Activated naive CD4-positive, alpha-beta T cell (primary cell): ENCODE results near the gene NT5C3A.
"Not testable (repeated sequence)": the region's sequence is repeated elsewhere in the genome, so short reads cannot be mapped to it uniquely, and the experiment has no call there.

Experiments used
- DNase-seq, 4 experiments: peaks; one replicate each; lab custom pipeline; 2025; lab: John Stamatoyannopoulos, UW

Gene NT5C3A

DNA sequence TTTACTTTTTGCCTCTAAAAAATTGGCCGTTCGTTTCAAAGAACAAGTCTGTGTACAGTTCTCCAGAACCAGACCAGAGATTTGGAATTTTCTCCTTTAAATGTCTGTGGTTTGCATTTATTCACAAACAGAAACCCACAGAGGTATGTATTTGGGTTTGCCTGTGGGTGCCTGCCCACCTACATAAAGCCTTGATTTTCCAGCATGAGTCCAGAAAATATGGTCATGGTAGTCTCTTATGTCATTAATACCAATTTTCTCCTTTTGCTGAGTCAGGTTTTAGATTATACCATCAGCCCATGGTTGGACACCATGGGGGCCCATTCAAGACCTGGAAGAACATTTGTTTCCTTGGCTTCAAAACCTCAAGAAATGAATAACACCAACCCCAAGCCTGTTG, 82.7 kb downstream of the NT5C3A start:
- DNase-seq, result not testable (repeated sequence)

DNA sequence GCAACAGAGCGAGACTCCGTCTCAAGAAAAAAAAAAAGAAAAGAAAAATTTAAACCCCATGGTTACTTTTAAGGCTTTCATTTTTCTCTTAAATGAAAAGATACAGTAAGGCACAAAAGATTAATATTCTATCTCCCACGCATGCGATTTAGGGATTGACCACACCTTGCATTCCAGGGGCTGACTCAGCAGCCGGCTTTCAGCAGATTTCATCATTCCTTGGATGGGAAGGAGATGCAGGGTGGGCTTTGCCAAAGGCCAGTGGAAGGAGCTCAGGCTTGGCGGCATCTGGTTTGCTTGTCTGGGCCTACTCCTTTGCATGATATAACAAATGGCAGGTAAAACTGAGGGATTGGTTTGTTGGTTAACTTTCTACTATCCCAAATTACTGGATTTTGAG, 83.3 kb downstream of the NT5C3A start:
- DNase-seq, result not testable (repeated sequence)

DNA sequence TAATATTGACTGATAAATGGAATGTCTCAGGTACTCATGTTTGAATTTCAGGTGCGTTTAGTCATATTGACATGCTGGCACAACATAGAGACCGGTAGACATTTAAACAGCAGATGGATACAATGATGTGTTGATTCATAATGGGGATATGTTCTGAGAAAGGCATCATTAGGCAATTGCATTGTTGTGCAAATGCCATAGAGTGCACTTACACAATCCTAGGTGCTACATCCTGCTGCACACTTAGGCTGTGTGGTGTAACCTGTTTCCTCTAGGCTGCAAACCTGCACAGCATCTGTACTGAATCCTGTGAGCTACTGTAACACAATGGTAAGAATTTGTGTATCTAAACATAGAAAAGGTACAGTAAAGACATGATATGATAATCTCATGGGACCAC, 85.4 kb downstream of the NT5C3A start:
- DNase-seq, result not testable (repeated sequence)

DNA sequence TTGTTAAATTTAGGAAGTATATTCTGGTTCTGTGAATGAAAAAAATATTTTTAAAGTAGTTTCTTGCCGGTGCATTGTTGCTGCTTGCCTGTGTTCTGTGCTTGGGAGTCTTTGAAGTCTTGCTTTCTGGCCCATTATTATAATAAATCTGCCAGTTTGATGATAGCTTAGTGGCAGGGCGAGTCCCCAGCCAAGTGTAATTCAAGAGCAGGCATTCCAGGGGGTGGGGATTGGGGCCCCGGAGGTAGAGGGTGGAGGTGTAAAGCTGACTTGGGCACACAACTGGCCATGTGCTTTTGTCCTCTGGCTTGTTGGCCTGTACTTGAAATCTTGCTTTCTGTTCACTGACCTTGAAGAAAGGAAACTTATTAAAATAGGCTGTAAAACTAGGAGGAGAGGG, 90.6 kb downstream of the NT5C3A start:
- DNase-seq, result not testable (repeated sequence)

DNA sequence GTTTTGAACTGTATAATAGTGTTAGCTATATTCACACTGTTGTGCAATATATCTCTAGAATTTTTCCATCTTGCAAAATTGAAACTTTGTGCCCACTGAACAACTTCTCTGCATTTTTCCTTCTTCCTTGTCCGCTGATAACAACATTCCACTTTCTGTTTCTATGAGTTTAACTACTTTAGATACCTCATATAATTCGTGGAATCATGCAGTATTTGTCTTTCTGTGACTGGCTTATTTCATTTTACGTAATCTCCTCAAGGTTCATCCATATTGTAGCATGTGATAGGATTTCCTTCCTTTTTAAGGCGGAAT, 95.4 kb downstream of the NT5C3A start:
- not testable (repeated sequence) for DNase-seq

DNA sequence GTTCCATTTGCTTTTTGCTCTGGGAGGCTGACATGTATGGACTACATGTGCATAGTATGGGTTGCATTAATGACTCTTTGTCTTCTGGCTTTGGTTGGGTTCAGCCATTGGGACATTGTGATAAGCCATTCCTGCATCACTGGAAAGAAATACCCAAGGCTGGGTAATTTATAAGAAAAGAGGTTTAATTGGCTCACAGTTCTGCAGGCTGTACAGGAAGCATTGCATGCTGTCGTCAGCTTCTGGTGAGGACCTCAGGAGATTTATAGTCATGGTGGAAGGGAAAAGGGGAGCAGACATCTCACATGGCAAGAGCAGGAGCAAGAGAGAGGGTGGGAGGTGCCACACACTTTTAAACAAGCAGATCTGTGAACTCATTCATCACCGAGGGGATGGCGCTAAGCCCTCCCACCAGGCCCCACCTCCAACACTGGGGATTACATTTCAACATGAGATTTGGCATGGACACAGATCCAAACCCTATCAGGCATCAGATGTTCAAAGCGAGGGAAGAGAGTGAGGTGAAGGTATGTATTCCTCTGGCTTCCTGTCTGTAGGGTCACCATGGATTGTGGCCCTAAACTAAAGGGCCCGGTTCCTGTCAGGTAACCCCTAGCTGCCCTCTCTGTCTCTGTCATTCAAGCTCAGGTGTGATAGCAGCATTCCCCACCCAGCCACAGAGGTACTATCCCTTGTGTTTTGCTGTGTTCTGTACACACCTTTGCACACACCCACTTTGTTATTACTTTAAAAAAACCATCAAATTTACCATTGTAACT, 95.9 kb downstream of the NT5C3A start:
- DNase-seq, result not testable (repeated sequence)

DNA sequence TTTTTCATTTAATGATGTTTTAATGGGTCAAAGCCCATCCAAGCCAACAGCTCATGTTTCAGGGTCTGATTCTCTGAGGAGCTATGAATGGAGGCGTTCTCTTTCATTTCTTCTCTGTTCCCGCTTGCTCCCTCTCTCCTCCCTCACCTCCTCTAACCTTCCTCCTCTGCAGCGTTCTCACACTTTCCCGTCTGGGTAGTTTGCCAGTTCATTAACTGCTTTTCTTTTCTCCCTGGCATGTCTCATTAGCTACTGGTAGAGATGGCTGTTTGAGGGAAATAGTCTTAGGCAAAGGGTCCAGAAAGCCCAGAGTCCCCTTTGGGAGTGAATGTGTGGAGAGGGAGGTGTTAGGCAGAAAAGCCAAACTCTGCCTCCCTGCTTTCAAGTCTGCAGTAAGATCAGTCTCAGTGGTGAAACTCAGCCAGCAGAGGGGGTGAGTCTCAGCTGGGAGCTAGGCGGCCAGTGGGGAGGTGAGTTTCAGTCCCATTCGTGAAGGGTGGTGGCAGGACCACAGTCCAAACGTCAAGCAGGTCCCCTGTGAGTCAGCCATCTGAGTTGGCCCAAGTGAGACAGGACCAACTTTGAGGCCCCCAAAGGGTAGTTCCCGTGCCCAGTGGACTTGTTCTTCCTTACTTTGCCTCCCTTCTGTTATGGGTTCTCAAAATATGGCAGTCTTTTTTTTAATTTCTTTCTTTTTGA, 98.0 kb downstream of the NT5C3A start:
- not testable (repeated sequence) for DNase-seq
